NT2/D1 (cell line): Measurements from ENCODE around the gene TMEM51.

Source experiments
- YY1 ChIP-seq: IDR thresholded peaks from 2 replicates; pipeline ENCODE4 v1.6.1; 2011; ENCODE audit not compliant: insufficient read length, insufficient read depth
- ZNF274 ChIP-seq: IDR thresholded peaks from 2 replicates; pipeline ENCODE4 v1.6.1; 2011; ENCODE audit warnings: mild to moderate bottlenecking, low read depth, low read length

- TF ChIP-seq ZNF274 (no peak), YY1 (no peak)
Measured at GRCh38 chr1:15217654-15218053, 64.1 kb downstream of the TMEM51 start.
